ENCODE measurements around the gene GPATCH1.

GPATCH1 gene

GRCh38 chr19:33086955-33087354 is 6.0 kb downstream of the GPATCH1 start:
- H3K9me2 ChIP-seq (replicated peaks; ENCODE audit: insufficient read depth, low read length) = no peaks in the 10 kb centered on the region
- no peak overlapping the region for H3K4me3 ChIP-seq (ENCODE audit: low read length)
- peaks cover 8% of the 10 kb centered on the region for H3K4me1 ChIP-seq (ENCODE audit: low read length)
- H4K20me1 ChIP-seq (ENCODE audit: insufficient read depth, low read length) = no peaks in the 10 kb centered on the region
- TF ChIP-seq EZH2phosphoT487 (IDR thresholded peaks at IDR 0.05; ENCODE audit: low read length) (no peak), EZH2 (optimal IDR thresholded peaks at IDR 0.05; ENCODE audit: low read depth, low read length) (no peak)
- TF ChIP-seq, protein P1, sequence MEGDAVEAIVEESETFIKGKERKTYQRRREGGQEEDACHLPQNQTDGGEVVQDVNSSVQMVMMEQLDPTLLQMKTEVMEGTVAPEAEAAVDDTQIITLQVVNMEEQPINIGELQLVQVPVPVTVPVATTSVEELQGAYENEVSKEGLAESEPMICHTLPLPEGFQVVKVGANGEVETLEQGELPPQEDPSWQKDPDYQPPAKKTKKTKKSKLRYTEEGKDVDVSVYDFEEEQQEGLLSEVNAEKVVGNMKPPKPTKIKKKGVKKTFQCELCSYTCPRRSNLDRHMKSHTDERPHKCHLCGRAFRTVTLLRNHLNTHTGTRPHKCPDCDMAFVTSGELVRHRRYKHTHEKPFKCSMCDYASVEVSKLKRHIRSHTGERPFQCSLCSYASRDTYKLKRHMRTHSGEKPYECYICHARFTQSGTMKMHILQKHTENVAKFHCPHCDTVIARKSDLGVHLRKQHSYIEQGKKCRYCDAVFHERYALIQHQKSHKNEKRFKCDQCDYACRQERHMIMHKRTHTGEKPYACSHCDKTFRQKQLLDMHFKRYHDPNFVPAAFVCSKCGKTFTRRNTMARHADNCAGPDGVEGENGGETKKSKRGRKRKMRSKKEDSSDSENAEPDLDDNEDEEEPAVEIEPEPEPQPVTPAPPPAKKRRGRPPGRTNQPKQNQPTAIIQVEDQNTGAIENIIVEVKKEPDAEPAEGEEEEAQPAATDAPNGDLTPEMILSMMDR (IDR thresholded peaks at IDR 0.05; ENCODE audit: low read length) = no peak
- no peaks in the 10 kb centered on the region for H3K36me3 ChIP-seq (replicated peaks; ENCODE audit: insufficient read depth, low read length)
- H3K79me2 ChIP-seq (ENCODE audit: low read length) = peaks cover 8% of the 10 kb centered on the region
- H3K4me2 ChIP-seq (ENCODE audit: low read depth, low read length) = no peak overlapping the region
- no peaks in the 10 kb centered on the region for H3K9me3 ChIP-seq (replicated peaks; ENCODE audit: insufficient read depth, low read length)
- no peaks in the 10 kb centered on the region for H3K27me3 ChIP-seq (replicated peaks; ENCODE audit: insufficient read depth, low read length)
- no peak overlapping the region for H3K9ac ChIP-seq (ENCODE audit: low read length)
- H2AFZ ChIP-seq (ENCODE audit: low read length) = no peak overlapping the region
- DNase-seq = no peak
- no peak overlapping the region for H3K27ac ChIP-seq (ENCODE audit: low read length)
- H3F3A ChIP-seq (ENCODE audit: insufficient read depth, low read length) = no peaks in the 10 kb centered on the region

GRCh38 chr19:33089010-33089409 is 8.0 kb downstream of the GPATCH1 start:
- Histone ChIP-seq H3F3A (ENCODE audit: insufficient read depth, low read length) (no peaks in the 10 kb centered on the region), H3K79me2 (ENCODE audit: low read length) (no peaks in the 10 kb centered on the region), H3K9me3 (replicated peaks; ENCODE audit: insufficient read depth, low read length) (no peaks in the 10 kb centered on the region), H3K4me2 (ENCODE audit: low read depth, low read length) (no peak overlapping the region), H3K27me3 (replicated peaks; ENCODE audit: insufficient read depth, low read length) (no peaks in the 10 kb centered on the region), H2AFZ (ENCODE audit: low read length) (no peak overlapping the region), H3K9ac (ENCODE audit: low read length) (no peak overlapping the region), H3K9me2 (replicated peaks; ENCODE audit: insufficient read depth, low read length) (no peaks in the 10 kb centered on the region), H3K27ac (ENCODE audit: low read length) (no peak overlapping the region), H3K4me1 (ENCODE audit: low read length) (0 out of 2 replicates have a peak, but pooled peaks cover 5% of the 10 kb centered on the region), H3K4me3 (ENCODE audit: low read length) (no peak overlapping the region), H3K36me3 (replicated peaks; ENCODE audit: insufficient read depth, low read length) (no peaks in the 10 kb centered on the region), H4K20me1 (ENCODE audit: insufficient read depth, low read length) (no peaks in the 10 kb centered on the region)
- TF ChIP-seq EZH2 (optimal IDR thresholded peaks at IDR 0.05; ENCODE audit: low read depth, low read length) = no peak
- TF ChIP-seq, protein P1 (IDR thresholded peaks at IDR 0.05; ENCODE audit: low read length) = no peak
- TF ChIP-seq EZH2phosphoT487 (IDR thresholded peaks at IDR 0.05; ENCODE audit: low read length) = no peak
- no peak for DNase-seq

DNA sequence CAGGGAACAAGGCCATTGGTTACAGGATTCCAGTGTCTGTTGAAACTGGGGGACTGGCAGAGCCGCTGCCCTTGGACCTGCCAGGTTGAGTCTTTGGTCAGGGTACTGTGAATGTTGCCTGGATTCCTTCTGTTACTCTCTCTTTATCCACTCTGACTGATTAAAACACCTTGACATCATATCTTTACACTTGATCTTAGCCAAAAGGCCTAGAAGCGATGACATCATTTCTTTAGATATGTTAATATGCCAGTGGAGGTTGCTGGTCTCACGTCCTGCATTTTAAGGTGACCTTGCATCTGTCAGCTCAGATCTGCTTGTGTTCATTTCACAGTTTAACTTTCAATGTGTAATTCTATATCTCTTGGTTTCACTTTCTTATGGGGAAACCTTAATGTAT is 9.2 kb downstream of the GPATCH1 start:
- DNase-seq = no peak
- no peak overlapping the region for H3K27ac ChIP-seq (ENCODE audit: low read length)
- H4K20me1 ChIP-seq (ENCODE audit: insufficient read depth, low read length) = no peaks in the 10 kb centered on the region
- no peaks in the 10 kb centered on the region for H3K9me3 ChIP-seq (replicated peaks; ENCODE audit: insufficient read depth, low read length)
- H3F3A ChIP-seq (ENCODE audit: insufficient read depth, low read length) = no peaks in the 10 kb centered on the region
- no peak overlapping the region for H3K4me2 ChIP-seq (ENCODE audit: low read depth, low read length)
- H2AFZ ChIP-seq (ENCODE audit: low read length) = no peak overlapping the region
- no peaks in the 10 kb centered on the region for H3K27me3 ChIP-seq (replicated peaks; ENCODE audit: insufficient read depth, low read length)
- H3K4me3 ChIP-seq (ENCODE audit: low read length) = no peak overlapping the region
- H3K79me2 ChIP-seq (ENCODE audit: low read length) = no peaks in the 10 kb centered on the region
- no peak overlapping the region for H3K9ac ChIP-seq (ENCODE audit: low read length)
- TF ChIP-seq EZH2 (optimal IDR thresholded peaks at IDR 0.05; ENCODE audit: low read depth, low read length) (no peak), EZH2phosphoT487 (IDR thresholded peaks at IDR 0.05; ENCODE audit: low read length) (no peak)
- TF ChIP-seq, protein P1 (IDR thresholded peaks at IDR 0.05; ENCODE audit: low read length) = no peak
- 0 out of 2 replicates have a peak, but pooled peaks cover 5% of the 10 kb centered on the region for H3K4me1 ChIP-seq (ENCODE audit: low read length)
- no peaks in the 10 kb centered on the region for H3K36me3 ChIP-seq (replicated peaks; ENCODE audit: insufficient read depth, low read length)
- no peaks in the 10 kb centered on the region for H3K9me2 ChIP-seq (replicated peaks; ENCODE audit: insufficient read depth, low read length)
